Activated effector memory CD4-positive, alpha-beta T cell treated with anti-CD3 and anti-CD28 coated beads, Interleukin-2, amount 50 U/mL, for 16 hours (primary cell): ENCODE data around the gene FAM3B.
"Not testable (repeated sequence)": the region's sequence is repeated elsewhere in the genome, so short reads cannot be mapped to it uniquely, and the experiment has no call there.

Experiments used
- DNase-seq: peaks from one replicate; pipeline ENCODE4 v3.0.0-alpha.2; 2020

The FAM3B gene, protein sequence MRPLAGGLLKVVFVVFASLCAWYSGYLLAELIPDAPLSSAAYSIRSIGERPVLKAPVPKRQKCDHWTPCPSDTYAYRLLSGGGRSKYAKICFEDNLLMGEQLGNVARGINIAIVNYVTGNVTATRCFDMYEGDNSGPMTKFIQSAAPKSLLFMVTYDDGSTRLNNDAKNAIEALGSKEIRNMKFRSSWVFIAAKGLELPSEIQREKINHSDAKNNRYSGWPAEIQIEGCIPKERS

DNA sequence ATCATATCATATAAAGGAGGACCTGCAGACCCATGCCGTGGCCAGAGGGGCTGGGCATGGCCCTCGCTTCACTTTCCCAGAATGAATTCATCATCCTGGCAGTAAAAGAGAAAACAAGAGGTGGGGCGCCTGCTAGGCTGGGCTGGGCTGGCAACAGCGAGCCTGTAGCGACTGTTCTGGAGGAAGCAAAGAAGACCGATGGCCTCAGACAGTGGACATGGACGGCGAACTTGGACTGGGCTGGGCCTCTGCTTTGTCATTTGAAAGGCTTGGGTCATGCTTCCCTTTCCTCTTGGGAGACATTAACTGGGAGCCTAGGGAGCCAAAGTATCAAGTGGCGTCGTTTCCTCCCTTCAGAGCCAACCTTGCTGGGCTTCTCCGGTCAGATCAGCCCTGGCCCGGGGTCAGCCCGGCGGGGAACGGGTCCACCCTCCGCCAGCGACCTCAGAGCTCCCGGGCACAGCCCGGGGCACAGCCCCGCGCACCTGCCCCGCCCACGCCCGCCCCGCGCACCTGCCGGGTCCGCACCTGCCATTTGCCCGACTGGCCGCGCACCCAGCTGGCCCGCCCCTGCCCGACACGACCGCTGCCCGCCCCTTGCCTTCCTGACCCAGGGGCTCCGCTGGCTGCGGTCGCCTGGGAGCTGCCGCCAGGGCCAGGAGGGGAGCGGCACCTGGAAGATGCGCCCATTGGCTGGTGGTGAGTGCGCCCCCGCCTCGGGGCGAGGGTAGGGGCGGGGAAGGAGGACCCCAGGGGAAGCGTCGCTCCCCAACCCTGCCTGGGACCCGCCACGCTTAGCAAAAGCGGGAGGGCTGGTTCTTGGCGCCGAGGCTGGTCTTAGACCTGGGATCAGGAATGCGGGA lies at the start of gene FAM3B:
Gene FAM3B, plus strand, starts transcription at position 602 of the 863 bp plus-strand sequence. Its CDS starts 79 bp downstream, at position 681.
- DNase-seq = no peak

DNA sequence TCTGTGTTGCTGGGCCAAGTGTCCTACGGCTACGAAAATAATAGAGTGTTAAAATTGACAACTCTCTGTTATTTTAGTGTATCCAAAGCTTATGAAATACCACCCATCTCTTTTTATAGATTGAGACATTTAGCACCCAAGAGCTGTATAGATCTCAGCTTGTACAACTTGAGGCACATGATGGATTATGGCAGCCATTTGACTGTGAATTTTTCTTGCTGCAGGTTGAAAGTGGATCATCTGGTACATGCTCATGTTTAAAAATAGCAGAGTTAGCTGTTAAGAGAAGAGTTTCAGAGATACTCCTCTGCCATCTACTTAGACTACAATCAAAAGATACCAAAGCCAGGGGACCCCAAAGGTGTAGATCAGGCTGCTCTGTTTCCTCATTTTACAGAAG lies 49.3 kb upstream of the FAM3B start:
- no peak for DNase-seq

DNA sequence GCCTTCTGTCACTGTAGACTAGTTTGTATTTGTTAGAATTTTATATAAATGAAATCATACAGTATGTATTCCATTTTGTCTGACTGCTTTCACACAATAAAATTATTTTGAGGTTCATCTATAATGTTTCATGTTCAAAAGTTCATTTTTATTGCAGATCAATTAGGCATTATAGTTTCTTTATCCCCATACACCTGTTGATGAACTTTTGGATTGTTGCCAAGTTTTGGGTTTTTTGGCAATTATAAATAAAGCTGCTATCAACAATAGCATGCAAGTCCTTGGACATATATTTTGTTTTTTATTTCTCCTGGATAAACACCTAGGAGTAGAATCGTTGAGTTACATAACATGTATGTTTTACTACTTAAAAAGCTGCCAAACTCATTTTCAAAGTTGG lies 47.1 kb upstream of the FAM3B start:
- DNase-seq = no peak

DNA sequence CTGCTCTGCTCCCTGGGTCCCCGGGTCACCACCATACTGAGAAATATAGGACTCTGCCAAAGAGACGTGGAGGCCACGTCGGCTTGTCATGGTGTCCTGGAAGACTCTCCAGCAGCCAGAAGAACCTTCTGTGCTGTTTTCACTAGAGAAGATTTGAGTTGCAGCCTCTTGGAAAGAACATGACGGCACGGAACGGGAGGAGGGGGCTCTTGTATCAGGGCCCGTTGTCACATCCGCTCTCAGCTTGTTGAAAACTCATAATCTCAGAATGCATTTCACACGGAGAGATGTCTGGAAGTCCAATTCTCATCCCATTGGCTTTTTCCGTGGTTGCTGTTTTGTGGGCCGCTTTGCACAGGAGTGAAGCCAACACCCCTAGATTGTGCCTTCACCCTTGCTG lies 39.4 kb upstream of the FAM3B start:
- no peak for DNase-seq

DNA sequence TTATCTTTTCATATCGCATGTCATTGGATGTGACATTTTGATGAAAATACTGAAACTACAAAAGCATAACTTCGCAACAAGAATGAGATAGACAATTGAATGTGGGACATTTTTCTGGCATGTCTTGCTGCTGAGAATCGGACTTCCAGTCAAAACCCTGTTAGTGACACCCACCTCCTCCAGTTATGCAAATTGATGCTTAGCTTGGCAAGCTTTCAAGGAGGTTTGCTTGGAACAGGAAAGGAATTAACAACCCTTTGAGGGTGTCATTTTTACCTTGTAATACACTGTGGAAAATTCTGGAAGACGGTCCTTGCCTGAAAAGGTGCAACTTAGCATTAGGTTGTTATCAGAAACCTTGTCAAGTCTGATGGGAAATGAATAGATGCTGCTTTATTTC lies 38.8 kb upstream of the FAM3B start:
- DNase-seq = no peak

DNA sequence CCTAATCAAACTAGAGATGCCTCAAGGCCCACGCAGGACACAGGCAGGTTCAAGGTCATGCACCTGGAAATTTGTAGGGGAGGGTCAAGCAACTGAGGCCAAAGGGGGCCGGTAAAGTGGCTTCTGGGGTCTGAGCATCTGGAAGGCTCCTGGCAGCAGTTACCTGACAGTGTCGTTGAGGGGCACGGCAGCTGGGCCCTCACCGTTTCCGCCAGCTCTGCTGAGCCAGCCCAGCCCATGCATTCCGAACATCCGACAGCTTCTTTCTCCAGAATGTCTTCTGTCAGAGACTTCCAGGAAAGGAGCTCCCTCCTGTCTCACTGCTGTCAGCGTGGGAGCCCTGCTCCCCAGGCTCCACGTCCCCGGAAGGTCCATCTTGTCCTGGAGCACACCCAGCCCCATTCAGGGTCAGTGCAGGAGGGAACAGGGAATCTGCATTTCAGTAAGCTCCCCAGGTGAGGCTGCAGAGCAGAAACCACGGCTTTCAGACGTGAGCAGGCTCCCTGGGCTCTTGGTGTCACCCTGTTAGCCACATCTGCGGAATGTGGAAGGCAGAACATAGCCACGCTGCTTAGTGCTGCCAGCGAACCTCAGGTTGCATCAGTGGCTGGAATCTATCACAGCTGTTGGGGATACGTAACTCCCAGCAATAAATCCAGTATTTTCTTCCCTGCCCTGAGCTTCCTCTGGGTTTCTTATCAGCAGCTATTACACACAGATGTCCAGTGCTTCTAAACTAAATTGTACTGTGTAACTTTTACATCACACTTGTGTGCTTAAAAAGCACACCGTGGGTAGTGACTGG lies 36.3 kb upstream of the FAM3B start:
- DNase-seq = no peak

DNA sequence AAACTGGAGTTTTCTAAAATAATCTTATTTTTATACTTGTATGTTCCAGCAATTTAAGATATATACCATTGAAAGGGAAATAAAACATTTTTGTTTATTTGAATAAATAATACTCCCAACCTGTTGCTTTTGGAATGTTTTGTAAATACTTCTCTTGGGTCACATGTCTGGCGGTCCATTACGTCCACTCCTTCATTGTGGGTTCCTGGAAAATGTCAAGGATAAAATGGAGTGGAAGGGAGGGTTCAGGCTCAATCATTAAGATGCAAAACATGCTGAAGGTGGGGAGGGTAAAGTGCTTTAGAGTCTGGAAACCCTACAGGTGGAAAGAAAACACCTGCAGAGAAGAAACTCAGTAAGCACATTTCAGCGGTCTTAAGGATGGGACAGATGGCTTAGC lies 34.2 kb upstream of the FAM3B start:
- DNase-seq = no peak

DNA sequence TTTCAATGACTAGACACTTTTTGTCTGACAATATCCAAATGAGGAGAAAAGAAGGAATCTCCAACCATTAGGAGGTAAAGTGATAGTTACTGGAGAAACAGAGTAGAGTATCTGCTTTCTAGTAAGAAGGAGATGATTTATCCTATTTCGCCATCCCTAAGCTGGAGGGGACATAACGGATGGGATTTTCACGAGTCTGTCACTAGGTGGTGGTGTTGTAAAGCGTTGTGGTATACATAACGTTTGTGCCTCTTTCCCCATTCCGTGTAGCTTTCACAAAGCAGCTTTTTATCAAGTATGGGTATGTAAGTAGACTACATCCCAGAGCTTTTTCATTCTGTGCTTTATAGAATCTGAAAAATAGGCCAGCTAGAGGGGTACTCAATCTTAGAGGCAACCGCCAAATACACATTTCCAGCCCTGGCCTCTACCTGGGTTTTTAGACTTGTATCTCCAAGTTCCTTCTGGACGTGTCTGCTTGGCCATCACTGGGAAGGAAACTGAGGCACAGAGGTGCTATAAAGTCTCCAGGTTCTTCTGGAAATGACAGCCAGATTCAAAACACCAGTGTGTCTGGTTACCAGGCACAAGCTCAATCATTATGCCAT lies 33.3 kb upstream of the FAM3B start:
- DNase-seq = peak; percentile 69

DNA sequence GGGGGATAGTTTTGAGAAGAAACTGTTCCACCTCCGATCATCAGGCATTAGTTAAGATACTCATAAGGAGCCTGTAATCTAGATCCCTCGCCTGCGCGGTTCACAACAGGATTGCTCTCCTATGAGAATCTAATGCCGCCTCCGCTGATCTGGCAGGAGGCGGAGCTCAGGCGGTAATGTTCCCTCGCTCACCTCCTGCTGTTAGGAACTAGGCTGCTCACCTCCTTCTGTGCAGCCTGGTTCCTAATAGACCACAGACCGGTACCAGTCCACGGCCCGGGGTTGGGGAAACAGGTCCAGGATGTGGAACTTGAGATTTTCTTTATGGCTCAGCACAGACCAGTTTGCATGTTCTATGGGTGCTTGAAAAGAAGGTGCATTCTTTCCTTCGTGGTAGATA lies 27.2 kb upstream of the FAM3B start:
- no peak for DNase-seq

DNA sequence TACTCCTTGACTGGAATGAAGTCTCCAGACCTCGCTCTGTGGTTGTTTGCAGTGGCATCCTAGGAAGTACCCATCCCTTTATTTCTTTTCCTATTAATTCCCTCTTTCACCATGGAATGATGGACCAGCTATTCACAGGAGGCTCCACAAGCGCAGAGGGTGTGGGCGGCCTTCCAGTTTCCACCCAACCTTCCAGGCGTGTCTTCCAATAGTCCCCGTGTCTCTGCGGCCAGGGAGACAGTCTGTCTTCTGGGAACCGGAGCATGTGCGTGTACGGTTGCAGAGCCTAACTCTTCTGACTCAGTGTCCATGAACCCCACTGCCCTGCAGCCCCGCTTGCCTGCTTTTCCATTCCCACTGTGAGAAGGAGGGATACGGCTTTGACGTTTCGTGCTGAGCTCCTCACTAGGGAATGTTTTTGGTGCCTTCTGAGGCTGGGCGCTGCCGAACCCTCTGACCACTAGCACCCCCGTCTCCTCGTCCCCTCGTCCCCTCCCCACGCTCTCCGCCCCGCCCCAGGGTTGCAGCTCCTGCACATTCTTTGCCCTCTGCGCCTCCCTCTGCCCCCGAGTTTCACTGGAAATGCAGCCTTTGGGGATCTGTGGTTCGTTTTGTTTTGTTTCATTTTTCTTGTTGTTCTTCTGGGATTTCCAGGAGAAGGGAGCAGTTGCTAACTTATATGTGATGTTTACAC lies 26.3 kb upstream of the FAM3B start:
- DNase-seq = no peak

DNA sequence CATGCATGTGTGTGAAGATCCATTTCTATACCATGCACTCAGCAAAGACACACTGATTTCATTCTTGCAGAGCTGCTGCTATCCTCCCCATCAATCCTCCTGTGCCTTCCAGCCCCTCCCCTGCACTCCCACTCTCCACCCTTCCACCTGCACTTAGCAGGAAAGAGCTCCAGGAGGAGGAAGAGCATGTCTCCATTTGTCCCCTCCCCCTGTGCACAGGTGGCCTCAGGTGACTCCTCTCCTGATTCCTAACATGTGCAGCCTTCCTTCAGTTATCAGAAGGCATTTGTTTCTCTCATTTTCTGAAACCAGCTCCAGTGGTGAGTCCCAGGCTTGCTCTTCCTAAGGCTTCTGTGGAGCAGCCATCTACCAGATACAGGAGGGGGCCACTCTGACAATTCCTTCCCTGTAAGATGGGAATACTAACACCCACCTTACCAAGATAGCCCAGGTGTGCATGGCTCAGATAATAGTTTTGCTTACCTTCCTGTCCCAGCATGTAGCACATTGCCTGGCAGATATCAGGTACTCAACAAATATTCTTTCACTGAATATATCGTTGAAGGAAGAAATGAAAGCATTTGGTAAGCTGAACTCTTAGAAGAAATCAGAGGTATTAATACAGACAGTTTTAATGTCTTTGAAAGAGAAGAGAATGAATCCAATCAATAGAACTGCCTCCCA lies 21.9 kb upstream of the FAM3B start:
- no peak for DNase-seq

DNA sequence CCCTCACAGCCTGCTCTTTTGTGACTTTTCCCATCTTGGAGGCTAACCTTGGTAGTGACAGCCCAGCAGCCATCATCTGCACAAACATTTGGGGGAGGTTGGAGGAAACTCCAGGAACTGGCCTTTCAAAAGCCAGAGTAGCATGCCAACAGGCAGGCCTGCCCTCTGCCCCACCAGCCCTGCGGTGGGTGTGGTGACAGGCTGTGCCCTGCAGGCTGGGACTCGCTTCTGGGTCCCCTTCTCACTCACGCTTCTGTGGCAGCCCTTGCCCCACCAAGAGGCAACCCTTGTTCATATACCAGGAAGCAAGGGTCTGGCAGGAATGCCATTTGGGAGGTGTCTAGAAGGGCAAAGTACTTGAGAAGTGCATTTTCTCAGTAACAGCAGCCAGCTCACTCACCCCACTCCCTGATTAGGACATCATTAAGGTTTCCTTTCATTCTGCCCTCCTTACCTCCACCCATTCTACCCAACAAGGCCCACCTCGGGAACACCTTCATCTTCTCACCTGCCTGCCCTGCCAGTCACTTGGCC lies 20.8 kb upstream of the FAM3B start:
- DNase-seq = no peak

DNA sequence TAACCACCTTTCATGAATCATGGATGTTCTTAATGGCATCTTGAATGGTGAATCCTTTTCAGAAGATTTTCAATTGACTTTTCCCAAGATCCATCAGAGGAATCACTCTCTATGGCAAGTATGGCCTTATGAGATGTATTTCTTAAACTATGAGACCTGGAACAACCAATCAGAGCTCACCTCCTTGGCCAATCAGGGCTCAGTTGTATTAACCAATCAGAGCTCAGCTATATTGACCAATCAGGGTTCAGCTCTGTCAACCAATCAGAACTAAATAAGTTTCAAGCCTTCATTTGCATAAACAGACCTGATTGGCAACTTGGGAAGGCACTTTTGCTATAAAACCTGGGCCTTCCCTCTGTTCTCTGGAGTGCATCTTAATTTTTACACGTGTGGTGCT lies 13.6 kb upstream of the FAM3B start:
- DNase-seq = no peak

DNA sequence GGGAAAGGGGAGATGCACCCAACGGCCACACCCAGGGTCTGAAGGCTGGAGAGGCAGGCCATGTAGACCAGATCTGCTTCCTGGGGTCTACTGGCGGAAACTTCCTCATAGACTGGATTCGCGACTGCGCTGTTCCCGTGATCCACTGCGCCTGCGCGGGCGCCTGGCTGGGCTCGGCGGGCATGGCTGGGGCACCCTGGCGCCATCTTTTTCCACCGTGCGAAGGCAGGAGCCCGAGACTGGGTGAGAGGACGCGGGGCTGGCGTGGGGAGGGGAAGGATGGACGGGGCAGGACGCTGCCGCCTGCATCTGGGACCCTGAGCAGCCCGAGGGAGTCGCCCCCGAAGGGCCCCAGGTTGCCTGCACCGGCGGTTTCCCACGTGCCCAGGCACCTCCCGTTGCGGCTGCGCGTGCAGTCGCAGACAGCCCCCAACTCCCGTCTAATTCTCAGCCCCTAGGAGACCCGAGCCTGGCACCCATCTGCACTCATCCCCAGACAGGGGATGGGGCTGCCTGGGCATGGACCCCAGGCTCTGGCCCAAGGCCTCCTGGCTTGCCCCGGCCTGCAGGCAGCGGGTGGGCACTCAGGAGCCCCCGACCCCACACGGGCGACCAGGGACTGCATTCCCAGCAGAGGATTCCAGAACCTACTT lies 12.4 kb upstream of the FAM3B start:
- no peak for DNase-seq

DNA sequence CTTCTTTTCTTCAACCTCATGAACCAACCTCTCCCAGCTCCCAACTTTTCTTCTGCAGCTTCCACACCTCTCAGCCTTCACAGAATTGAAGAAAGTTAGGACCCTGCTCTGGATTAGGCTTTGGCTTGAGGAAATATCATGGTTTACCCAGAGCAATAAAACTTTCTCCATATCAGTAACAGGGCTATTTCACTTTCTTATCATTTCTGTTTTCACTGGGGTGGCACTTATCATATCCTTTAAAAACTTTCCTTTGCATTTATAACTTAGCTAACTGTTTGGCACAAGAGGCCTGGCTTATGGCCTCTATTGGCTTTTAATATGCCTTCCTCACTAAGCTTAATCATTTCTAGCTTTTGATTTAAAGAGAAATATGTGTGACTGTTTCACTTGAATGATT lies 9.4 kb upstream of the FAM3B start:
- no peak for DNase-seq

DNA sequence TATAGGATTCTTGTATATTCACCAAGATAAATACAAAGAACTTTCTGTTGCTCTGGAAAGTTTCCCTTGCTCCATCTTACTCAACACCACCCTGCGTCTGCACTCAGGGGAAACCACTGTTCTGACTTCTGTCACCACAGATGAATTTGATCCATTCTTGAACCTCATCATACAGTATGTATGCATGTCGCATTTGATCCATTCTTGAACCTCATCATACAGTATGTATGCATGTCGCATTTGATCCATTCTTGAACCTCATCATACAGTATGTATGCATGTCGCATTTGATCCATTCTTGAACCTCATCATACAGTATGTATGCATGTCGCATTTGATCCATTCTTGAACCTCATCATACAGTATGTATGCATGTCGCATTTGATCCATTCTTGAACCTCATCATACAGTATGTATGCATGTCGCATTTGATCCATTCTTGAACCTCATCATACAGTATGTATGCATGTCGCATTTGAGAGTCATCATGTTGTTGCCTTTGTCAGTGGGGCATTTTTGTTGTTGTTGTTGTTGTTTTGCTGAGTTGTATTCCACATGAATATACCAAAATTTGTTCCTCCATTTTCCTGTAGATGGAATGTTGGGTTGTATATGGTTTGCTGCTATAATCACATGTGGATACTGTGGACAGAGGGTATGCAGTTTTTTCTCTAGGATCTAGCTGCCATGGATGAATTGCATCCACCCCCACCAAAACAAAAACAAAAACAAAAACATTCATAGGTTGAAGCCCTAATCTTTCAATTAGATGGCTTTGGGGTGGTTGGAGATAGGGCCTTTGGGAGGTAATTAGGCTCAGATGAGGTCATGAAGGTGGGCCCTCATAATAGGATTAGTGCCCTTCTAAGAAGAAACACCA lies 3.1 kb upstream of the FAM3B start:
- DNase-seq = not testable (repeated sequence)

DNA sequence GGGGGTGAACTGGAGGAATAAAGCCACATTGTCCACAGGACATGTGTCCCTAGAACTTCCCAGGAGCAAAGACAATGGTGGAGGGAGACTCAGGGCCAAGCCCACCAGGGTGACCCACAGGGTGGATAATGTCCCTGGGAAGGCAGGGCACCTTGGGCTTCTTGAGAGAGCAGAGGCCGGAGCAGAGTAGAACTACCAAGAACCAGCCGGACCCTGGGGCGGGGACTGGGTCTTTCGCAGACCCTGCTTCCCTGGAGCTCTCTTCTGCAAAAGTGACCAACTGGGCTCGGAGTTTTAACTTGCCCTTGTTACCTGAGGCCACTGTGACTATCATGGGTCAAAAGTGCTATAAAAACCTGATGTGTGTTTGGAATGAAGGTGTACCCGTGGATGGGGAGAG lies 875 bp upstream of the FAM3B start:
- no peak for DNase-seq

DNA sequence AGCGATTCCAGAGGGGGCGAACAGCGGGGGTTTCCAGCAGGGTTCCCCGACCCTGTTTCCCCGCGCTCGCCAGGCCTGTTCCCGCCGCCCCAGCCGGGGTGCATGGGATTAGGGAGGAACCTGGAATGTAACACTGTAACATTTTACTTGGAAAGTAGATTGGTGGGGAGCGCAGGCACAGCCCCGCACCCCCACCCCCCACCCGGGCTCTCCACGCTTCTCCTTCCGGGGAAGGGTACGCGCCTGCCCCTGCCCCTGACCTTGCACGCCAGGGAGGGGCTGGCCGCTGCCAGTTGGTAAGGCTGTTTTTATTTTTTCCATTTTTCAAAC lies 427 bp downstream of the FAM3B start:
- DNase-seq = no peak

DNA sequence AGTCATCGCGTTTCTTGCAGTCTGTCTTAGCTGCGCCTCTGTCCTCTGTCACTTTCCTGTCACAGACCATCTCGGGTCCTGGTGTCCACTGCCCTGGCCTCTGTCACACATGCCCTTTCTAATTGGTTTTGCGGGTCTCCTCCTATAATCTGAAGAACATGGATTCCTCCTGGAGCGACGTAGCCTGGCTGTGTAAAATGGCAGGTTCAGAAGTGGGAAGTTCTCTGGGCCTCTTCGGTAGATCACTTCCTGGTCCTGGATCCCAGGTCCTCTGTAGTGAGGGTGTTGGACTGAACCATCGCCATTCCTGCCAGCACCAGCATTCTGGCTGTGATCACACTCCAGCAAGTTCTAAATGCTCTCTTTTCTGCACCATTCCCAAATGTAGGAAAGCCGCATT lies 857 bp downstream of the FAM3B start:
- DNase-seq = no peak

DNA sequence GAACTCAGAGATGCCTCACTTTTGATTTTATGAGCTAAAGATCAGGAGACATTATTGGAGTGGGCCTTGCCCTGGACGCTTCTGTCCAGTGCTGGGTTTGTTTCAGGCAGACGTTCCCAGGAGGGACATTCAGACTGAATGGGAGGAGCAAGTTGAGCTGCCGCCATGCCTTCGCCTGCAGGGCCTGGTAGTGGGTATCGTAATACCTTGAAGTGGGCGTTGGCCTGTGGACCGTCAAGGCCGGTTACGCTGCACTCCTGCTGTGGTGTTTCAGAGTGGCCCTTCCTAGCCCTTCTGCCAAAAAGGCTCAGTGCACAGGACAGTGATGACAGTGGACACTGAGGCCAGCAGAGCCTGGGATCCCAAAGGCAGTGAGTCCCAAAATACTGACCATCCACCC lies 1.6 kb downstream of the FAM3B start:
- no peak for DNase-seq
